T-helper 22 cell (primary cell): ENCODE results near the gene NDC1.
"Not testable (repeated sequence)": the region's sequence is repeated elsewhere in the genome, so short reads cannot be mapped to it uniquely, and the experiment has no call there.

Source experiments
- DNase-seq: peaks from one replicate; pipeline ENCODE4 v3.0.0-alpha.2; 2020; ENCODE audit warnings: low read depth

Gene NDC1

DNA sequence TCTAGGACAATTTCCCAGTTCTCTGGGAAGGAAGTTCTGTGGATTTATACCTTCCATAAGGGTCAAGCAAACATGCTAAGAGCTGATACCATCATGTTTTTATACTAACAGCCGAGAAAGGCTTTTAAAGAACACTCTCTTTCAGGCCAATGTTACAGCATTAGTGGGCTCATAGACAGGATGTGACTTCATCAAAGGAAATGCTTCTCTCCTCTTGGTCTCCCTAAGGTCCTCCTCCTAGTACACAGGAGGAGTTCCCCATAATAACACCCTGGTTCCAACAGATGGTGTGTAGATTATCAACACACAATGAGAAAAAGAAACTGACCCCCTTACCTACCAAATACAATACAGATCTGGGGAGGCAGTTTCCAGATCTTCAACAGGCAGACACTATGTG, 72.4 kb downstream of the NDC1 start:
- DNase-seq = no peak

DNA sequence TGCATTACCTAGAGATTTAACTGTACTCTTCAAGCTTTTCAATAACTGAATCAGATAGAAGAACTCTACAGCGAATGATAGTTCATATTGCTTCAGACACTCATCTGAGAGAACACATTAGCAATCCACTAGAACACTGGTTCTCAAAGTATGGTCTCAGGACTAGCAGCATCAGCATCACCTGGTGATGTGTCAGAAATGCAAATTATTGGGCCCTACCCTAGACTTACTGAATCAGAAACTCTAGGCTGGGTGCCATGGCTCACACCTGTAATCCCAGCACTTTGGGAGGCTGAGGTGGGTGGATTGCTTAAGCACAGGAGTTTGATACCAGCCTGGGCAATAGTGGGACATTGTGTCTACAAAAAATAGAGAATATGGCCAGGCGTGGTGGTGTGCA, 74.2 kb downstream of the NDC1 start:
- DNase-seq = no peak

DNA sequence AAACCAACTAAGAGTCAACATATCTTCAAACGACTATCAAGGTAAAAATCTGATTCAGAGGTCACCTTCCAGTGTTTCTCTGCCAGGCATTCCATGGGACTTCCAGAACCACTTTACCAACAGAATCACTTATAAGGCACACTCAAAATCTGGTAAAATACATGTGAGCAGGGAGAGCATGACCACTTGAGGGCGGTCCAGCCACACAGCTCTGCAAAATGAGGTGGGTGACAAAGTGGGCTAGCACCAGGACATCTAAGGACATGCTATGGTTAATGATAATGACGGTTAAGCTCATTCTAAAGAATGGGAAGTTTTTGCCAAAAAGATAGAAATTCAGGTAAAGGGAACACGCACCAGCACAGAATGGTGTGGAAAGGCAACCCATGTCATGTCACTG, 74.6 kb downstream of the NDC1 start:
- DNase-seq = no peak

DNA sequence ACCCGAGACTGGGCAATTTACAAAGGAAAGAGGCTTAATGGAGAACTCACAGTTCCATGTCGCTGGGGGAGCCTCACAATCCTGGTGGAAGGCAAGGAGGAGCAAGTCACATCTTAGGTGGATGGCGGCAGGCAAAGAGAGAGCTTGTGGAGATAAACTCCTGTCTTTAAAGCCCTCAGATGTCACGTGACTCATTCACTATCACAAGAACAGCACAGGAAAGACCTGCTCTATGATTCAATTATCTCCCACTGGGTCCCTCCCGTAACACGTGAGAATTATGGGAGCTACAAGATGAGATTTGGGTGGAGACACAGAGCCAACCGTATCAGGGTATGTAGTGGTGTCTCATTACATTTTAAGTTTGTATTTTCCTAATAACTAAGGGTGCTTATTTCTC, 77.6 kb downstream of the NDC1 start:
- not testable (repeated sequence) for DNase-seq

DNA sequence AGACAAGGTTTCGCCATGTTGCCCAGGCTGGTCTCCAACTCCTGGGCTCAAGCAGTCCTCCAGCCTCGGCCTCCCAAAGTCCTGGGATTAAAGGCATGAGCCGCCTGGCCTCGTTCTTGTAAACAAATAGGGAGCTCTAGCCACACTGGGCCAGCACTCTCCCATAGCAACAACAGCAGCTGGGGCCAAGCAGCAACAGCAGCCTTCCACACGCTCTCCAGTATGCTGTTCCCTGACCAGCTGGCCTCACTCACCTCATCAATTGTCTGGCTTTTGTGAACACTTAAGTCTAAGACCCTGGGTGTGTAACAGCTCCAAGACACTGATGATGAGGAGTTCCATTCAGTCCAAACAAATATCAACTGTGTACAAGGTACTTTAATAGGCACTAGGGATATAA, 82.2 kb downstream of the NDC1 start:
- no peak for DNase-seq

DNA sequence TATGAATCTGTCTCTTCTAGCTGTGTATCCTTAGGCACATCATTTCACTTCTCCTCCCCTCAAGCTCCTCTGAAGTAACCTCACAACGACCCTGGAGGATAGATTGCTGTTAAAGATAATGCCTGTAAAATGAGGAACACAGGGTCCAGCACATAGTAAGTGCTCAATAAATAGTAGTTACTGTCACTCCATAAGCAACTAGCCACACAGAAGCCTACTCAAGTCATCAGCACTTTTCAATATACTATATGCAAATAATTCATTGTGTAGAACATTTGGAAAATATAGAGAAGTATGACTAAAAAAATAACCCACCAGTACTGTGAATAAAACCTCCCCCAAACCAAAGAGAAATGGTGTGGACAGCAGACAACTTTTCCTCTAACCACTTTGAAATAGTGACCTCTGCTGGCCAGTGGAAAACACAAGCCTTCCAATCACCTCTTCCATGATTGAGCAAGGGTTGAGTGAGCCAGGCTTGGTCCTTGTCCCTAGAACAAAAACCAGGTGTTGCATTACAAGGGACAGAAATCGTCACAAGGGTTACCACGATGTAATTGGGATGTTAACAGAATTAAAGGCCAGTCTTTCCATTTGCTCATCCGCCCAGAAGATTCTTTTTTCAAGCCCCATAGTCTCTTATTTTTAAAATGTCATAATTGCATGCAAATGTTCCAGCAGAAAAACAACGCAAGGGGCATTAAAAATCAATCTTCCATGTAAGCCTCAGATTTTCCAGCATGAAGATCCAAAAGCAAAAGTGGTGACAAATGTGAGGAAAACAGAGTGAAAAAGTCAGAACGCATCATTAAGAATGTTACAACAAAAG, 83.4 kb downstream of the NDC1 start:
- no peak for DNase-seq

DNA sequence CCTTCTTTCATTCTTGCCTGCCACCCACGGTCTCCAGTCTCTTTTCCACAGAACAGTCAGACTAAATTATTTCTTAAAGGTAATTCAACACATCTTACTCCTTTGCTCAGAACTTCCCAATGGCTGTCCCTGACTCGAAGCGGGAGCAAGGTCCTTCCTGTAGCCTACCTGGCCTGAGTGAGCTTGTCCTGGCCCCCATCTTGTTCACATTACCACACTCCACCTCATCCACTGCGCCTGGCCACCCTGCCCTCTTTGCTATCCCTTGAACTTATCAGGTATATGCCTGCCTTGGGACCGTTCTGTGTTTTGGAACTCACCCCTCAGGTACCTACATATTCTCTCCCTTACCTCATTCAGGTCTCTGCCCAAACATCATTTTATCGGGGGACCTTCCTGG, 85.8 kb downstream of the NDC1 start:
- DNase-seq = no peak

DNA sequence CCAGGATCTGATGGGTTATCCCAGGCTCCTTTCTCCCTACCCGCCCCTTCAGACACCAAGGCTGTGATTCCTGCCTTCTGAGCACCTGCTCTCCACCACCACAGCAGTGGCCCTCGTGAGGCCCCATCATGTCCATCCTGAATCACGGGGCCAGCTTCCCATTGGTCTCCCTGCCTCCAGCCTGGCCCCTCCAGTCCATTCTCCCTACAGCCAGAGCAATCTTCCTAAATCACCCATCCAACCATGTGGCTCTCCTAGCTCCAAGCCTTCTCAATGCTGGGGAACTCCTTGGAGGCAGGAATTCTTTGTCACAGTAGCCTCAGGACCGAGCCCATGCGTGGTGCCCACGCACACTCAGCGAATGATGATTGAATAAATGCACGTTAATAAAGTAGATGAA, 90.3 kb downstream of the NDC1 start:
- DNase-seq = no peak

DNA sequence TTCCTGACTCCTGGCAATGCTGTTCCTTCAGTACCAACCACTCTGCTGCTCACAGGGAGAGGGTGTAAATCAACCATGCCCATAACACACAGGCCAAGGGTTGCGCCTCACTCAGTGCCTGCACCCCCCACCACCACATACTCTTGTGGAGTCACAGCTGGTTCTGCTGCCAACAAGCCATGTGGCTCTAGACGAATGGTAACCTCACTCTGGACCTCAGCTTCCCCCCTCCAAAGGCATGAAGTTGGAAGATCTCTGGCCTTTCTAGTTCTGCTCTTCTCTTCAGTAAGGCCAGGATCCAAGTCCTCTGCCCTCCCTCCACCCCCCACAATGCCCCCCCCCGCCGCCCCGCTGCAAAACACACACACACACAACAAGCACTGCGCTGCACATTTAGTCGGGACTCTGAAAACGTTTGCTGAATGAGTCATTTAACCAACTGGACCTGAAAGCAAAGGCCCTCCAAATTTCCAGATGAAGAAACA, 97.4 kb downstream of the NDC1 start:
- no peak for DNase-seq

DNA sequence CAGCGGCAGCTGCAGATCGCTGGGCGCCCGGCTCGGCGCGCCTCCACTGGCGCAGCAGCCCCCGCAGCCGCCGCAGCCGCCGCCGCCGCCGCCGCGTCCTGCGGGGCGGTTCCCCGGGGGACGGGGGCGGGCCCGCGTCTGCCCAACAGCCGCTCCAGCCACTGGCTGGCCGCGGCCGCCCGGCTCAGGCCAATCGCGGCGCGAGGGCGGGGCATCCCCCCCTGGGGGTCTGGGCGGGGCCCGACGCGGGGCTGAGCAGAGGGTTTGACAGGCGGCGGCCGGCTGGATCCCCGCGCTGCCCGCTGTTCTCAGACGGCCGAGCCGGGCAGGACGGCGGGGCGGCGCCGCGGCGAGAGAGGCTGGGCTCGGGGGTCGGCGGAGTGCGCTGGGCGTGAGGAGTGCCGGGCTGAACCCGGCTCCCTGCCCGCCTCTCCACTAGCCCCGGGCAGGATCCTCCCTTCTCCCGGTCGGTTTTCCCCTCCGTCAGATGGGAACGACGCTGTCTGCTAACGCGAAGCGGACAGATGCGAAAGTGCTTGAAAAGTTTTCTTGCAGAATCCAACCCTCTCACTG, 98.9 kb downstream of the NDC1 start, which contains the start of gene GLIS1:
GLIS1 (minus strand) TSS at position 56 of the 573 bp plus-strand sequence. CDS start 1,100 bp downstream, outside the sequence.
- DNase-seq = no peak

DNA sequence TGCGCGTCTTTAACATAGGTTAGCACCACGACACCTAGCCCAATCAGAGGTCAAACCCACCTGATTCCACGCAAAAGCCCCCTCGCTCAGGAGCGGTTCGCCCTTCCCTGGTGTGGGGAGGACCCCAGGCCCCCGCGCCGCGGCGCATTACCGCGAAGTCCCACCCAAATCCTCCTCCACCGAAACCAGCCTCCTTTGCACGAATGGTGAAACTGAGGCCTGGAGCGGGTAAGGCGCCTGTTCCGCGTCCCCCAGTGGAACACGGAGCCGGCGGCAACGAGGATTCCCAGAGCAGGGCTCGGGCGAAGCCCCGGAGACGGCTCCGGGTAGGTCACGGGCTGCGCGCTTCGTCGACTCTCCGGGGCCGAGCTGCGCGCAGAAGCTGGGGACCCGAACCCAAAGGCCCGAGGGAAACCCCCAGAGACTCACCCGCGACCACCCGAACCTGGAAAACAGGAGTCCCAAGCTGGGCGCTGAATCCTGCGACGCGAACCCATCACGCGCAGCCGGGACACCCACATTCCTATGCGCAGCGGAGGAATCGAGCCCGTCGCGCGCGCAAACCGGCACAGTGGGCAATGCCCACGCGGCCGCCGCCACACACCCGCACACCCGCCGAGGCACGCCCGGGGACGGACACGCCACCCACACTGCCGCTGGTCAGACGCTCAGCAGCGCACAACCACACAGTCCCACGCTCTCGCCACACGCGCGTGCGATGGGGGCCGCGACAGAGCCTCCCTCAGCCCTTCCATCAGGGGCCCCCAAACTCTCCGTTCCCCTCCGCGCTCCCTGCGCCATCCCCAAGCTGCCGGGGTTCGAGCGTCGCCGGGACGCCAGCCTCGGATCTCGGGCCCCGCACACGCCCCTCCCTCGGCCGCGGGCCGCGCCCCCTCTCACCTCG, 99.6 kb downstream of the NDC1 start:
- no peak for DNase-seq

DNA sequence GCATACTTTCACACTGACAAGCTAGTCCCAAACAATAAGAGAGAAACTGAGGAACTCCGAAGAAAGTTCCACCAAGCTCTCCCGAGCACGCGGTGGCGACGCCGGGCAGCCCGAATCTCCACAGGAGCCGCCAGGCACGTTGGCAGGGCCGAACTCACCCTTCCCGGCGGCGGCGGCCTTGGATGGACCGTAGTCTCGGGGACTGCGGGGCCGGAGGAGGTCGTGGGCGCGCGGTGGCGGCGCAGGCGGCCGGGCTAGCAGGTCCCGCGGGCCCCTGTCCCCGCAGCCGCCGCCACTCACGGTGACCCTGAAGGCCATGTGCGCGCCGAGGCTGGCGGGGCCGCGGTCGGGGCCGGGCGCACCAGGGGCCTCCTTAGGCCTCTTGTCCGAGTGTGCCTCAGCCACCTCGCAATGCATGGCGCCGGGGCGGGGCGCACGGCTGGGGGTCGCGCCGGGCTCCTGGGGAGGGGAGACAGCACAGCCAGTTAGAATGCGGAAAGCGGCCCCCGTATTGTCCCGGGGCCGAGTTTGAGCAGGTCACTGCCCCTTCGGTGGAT, 100.4 kb downstream of the NDC1 start:
- DNase-seq = no peak

DNA sequence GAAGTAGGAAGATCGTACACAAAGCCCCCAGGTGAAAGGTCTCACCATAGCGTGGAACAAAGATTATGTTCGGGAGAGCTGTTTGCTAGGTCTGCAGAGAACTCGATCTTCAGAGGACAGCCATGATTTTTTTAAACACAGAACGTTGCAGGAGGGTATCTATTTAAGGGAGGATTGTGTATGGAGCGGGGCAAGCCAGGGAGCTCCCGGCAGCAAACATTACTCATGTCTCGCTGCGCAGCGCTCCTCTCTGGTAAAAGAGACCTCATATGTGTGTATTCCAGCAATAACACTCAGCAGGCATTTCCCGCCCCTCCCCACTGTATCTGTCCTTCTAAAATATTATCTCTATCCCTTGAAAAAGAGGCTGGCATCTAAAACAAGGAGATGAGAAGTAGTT, 101.8 kb downstream of the NDC1 start:
- DNase-seq = no peak

DNA sequence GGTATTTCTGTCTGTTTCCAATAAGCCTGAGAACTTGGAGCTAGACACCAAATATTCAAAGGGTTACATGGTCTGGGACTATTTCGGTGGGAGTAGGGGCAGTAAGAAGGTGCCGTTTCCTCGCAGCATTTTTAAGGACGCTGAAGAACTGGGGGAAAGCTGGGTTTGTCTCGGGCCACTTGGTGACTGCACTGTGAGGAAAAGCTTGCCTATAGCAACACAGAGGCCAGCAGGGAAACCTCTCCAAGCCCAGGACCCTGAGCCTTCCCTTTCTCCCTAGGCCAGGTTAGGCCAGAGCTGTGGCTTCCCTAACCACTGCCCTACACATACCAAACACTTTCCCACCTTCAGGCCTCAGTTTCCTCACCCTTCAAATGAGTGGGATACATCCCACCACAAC, 102.4 kb downstream of the NDC1 start:
- no peak for DNase-seq

DNA sequence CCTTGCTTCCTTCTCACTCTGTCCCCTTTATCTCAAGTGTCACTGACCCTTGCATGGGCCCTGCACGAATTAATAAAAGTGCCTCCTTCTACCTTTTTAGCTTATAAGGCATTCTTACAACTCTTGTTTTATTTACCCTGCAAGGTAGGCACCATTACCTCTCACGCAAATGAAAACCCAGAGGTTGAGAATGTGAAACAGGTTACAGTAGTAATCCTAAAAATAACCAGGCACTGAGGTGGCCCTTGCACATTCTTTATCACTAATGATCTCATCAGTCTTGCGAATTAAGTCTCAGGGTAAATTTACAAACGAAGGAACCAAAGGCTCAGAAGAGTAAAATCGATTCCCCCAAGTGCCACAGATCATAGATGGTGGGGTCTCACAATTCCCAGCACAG, 102.8 kb downstream of the NDC1 start:
- DNase-seq = no peak

DNA sequence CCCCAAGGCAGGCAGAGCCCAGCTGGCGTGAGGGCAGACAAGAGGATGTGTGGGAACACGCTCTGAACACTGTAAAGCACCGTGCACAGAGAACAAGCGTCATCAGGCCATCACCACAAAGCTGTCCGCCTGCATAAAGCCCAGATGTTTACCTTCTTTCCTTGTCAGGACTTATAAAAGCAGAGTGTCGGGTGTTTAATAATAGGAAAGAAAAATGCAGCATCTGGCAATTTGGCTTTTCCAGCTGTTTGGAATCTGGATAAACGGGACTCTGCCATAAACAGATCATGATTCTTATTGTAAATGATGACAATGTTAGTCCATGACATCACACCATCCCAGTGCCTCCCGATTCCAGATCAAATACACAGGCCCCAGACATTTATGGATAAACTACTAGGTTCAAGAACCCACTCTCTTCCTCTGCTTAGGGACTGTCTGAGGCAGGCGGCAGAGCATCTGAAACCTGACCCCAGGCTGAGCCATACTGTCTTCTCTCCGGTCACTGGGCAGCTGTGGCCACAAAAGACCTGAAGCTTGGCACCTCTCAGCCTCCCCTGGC, 103.4 kb downstream of the NDC1 start:
- no peak for DNase-seq

DNA sequence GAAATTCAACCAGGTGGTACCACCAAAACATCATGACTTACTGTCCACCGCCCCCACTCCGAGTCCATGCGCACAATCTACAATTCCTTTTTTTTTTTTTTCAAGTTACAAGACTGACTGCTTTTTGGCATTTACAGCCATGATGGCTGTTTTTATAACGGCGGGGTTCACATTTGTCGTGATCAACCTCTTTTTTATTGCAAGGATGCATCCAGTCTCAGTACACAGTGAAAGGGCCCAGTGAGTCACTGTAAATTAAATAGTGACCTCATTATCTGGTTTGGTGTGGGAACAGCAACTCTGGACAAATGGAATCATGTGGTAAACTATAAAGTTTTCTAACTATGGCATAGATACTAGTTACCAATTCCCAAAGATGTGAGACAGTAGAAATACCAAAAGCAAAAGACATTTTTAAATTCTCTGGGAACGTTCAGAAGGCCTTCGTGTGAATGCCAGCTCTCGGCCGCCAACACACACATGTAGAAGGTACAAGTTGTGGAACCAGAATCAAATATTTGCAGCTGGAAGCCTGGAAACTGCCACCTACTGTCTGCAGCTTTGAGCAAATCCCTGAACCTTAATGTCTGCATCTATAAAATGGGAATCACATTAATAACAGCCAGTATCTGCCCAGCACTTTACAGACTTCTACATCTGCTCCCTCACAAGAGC, 104.0 kb downstream of the NDC1 start:
- DNase-seq = no peak

DNA sequence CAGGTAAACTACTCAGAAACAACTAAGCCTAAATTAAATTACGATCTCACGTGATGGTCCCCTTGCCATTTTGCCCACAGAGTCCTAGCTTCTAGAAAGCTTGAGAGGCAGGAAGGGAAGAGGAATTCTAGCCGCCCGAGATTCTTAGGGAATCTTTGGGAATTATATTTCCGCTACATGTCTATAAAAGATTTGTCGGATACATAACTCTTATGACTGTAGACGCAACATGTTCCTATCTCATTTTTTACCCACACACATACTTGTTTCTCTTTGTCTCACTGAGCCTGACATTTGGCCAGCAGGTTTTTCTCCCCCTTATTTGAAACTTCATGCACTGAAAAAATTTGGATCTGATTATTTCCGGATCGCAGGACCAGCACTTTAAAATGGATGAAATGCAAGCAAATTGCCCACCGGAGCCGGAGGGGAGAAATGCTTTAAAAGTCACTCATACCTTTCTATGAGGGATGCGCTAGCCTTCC, 104.6 kb downstream of the NDC1 start:
- no peak for DNase-seq

DNA sequence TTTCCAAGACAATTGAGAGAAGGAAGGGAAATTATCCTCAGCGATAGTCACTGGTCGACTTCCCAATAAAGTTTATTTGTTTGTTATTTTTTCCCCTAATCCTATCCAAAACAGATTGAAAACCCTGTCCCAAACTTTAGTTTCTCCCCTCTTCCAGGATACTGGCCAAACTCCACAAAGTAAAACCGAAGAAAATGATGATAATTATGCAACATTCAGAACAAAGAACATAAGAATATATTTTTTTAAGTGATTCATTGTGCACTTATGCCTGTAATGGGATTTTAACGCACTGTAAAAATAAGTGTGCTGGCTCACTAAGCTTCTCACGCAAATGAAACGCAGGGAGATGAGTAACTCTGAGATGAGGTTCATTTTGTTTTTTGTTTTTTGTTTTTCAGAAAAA, 105.2 kb downstream of the NDC1 start:
- DNase-seq = no peak

DNA sequence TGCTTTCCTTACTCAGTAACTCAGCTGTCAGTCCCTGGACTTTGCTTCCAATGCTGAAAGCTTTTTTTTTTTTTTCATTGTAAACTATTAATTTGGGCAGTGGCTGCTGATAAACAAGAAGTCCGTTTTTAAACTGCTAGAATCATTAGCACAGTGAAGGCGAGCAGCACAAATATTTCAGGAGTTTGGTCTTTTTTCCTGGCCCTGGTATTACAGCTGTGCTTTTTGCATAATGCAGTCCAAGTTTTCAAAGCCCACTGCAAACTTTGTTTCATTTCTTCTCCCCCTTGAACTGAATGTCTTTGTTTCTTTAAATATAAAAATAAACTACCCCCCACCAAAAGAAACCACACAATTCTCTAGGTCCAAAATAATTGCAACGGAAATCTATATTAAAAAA, 105.7 kb downstream of the NDC1 start:
- no peak for DNase-seq

DNA sequence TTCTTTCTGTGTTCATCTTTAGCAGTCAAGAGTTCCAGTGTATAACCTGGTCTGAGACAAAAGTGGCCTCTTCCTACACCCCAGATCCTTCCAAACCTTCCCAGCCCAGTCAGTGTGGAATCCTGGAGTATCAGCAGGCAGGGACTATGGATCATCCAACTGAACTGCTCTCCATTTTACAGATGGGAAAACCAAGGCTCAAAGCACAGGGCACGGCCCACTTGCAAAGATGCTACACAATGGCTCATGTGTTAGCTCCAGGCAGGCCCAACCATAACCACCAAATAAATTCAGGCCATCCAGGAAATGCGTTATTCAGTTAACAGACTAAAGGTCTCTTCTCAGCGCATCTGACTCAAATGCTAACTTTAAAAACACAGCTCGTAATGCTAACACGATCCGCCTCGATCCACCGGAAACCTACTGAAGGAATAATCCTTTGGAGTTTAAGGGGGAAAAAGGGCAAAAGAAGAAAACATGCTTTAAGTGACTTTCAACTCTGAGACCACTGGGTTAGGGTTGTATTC, 106.3 kb downstream of the NDC1 start:
- no peak for DNase-seq
